ACC112 (cell line): ENCODE data around the gene FLII.

Experiments
- H2AFZ ChIP-seq: fragments of 200-600 bp; sonication (generic); one replicate; pipeline ENCODE4 v1.6.0; 2017; ENCODE audit warnings: antibody characterized with exemption, low read length; ENCODE audit not compliant: unreplicated experiment
- H3K27ac ChIP-seq: fragments of 200-600 bp; sonication (generic); 2 replicates; pipeline ENCODE4 v1.5.1; 2014; ENCODE audit warnings: low read depth, mild to moderate bottlenecking, antibody characterized with exemption, low read length, moderate library complexity
- H3K27me3 ChIP-seq: fragments of 200-600 bp; sonication (generic); 2 replicates; pipeline ENCODE4 v1.6.1; 2014; ENCODE audit warnings: mild to moderate bottlenecking, antibody characterized with exemption, low read length, moderate library complexity, mixed read lengths; ENCODE audit not compliant: insufficient read depth
- H3K36me3 ChIP-seq: fragments of 200-600 bp; sonication (generic); 2 replicates; pipeline ENCODE4 v1.6.1; 2016; ENCODE audit warnings: mild to moderate bottlenecking, antibody characterized with exemption, low read length, moderate library complexity, mixed read lengths; ENCODE audit not compliant: insufficient read depth
- H3K4me1 ChIP-seq: fragments of 200-600 bp; sonication (generic); one replicate; pipeline ENCODE4 v1.6.1; 2016; ENCODE audit warnings: low read length, mixed read lengths; ENCODE audit not compliant: insufficient read depth, unreplicated experiment, control insufficient read depth
- H3K4me3 ChIP-seq: fragments of 200-600 bp; sonication (generic); 2 replicates; pipeline ENCODE4 v1.5.1; 2014; ENCODE audit warnings: mild to moderate bottlenecking, low read depth, low read length
- H3K79me2 ChIP-seq: fragments of 200-600 bp; sonication (generic); one replicate; pipeline ENCODE4 v1.6.0; 2016; ENCODE audit warnings: low read length; ENCODE audit not compliant: control insufficient read depth, unreplicated experiment, insufficient read depth

Gene FLII

GRCh38 chr17:18229771-18230170 lies 28.8 kb downstream of the FLII start:
- Histone ChIP-seq H2AFZ (no peak overlapping the region), H3K27me3 (no peaks in the 10 kb centered on the region), H3K79me2 (peaks cover 42% of the 10 kb centered on the region), H3K27ac (no peak overlapping the region), H3K36me3 (no peaks in the 10 kb centered on the region), H3K4me3 (no peak overlapping the region), H3K4me1 (peaks cover 10% of the 10 kb centered on the region)

DNA sequence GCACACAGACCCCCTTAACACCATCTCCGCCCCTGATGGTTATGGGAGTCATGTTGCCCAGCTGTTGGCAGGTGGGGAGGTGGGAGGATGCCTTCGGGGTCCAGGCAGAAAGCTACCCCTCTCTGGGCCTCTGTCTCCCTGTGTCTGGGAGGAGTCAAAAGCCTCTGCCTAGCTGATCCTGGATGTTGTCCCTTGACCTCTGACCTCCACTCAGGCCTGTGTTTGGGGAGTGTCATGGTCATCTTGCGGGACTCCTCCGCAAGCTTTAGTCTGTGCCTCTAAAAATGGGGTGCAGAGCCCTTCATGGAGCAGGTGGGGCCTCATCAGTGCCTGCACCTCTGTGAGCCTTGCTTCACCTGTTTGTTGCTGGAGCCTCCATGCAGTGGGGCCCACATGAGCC lies 29.3 kb downstream of the FLII start:
- H3K27me3 ChIP-seq = no peaks in the 10 kb centered on the region
- no peaks in the 10 kb centered on the region for H3K36me3 ChIP-seq
- H3K27ac ChIP-seq = no peak overlapping the region
- H3K79me2 ChIP-seq = peaks cover 42% of the 10 kb centered on the region
- no peak overlapping the region for H3K4me3 ChIP-seq
- H3K4me1 ChIP-seq = peaks cover 15% of the 10 kb centered on the region
- H2AFZ ChIP-seq = no peak overlapping the region

- H3K79me2 ChIP-seq = peaks cover 42% of the 10 kb centered on the region
- H3K4me3 ChIP-seq = no peak overlapping the region
These were observed 30.3 kb downstream of the FLII start for GRCh38 chr17:18228176-18228682.

GRCh38 chr17:18227635-18228034 lies 30.9 kb downstream of the FLII start:
- Histone ChIP-seq H3K4me1 (peaks cover 19% of the 10 kb centered on the region), H2AFZ (no peak overlapping the region), H3K27ac (no peak overlapping the region), H3K27me3 (no peaks in the 10 kb centered on the region), H3K36me3 (no peaks in the 10 kb centered on the region), H3K4me3 (no peak overlapping the region; the same call in 1 of the 2 replicates), H3K79me2 (peaks cover 42% of the 10 kb centered on the region)

More at GRCh38 chr17:18228176-18228682, 30.3 kb downstream of the FLII start:
- H3K27ac ChIP-seq = no peak overlapping the region
- H3K27me3 ChIP-seq = no peaks in the 10 kb centered on the region
- no peaks in the 10 kb centered on the region for H3K36me3 ChIP-seq
- H2AFZ ChIP-seq = no peak overlapping the region
- H3K4me1 ChIP-seq = peaks cover 19% of the 10 kb centered on the region

- peaks cover 22% of the 10 kb centered on the region for H3K4me1 ChIP-seq
- no peaks in the 10 kb centered on the region for H3K36me3 ChIP-seq
- H3K27ac ChIP-seq = no peak overlapping the region
- no peaks in the 10 kb centered on the region for H3K27me3 ChIP-seq
- H2AFZ ChIP-seq = peak overlapping the region; percentile 90
- H3K79me2 ChIP-seq = peaks cover 42% of the 10 kb centered on the region
- peak overlapping the region; percentile 79 for H3K4me3 ChIP-seq
These were observed 32.1 kb downstream of the FLII start for GRCh38 chr17:18226284-18226945.

GRCh38 chr17:18225642-18226283 lies 32.8 kb downstream of the FLII start:
- Histone ChIP-seq H2AFZ (peak overlapping the region; percentile 90), H3K79me2 (peaks cover 42% of the 10 kb centered on the region), H3K27ac (no peak overlapping the region), H3K36me3 (no peaks in the 10 kb centered on the region), H3K4me1 (peaks cover 29% of the 10 kb centered on the region), H3K4me3 (peak overlapping the region; percentile 79), H3K27me3 (no peaks in the 10 kb centered on the region)

DNA sequence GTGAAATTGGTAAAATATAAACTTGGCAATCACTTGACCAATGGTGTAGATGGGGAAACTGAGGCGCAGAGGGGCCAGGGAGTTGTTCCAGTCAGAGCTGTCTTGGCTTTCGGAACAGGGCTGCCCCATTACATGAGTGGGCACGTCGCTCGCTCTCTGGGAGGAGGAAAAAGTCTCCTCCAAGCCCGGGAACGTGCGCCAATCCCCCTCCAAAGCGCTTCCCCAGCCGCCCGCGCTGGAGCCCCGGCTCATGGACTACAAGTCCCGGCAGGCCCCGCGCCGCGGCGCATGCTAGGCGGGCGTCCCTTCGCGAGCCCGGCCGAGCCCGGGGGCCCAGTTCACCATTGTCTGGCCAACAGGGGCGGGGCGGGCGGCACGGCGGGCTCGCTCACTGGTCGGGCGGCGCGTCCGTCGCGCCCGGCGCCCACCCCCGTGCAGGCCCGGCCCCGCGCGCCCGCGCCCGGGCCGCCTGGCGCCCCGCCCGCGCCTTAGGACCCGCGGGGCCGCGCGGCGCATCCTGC lies 33.4 kb downstream of the FLII start, which contains the start of gene LLGL1:
Gene LLGL1, plus strand, starts transcription at position 515 of the 521 bp plus-strand sequence. CDS start 48 bp downstream, outside the sequence.
- H3K4me1 ChIP-seq = peaks cover 34% of the 10 kb centered on the region
- H3K36me3 ChIP-seq = no peaks in the 10 kb centered on the region
- H2AFZ ChIP-seq = peak within 1 kb of the TSS; percentile 90
- H3K27ac ChIP-seq = peak within 1 kb of the TSS; percentile 68
- peaks cover 42% of the 10 kb centered on the region for H3K79me2 ChIP-seq
- H3K27me3 ChIP-seq = no peaks in the 10 kb centered on the region
- H3K4me3 ChIP-seq = peak within 1 kb of the TSS; percentile 79

DNA sequence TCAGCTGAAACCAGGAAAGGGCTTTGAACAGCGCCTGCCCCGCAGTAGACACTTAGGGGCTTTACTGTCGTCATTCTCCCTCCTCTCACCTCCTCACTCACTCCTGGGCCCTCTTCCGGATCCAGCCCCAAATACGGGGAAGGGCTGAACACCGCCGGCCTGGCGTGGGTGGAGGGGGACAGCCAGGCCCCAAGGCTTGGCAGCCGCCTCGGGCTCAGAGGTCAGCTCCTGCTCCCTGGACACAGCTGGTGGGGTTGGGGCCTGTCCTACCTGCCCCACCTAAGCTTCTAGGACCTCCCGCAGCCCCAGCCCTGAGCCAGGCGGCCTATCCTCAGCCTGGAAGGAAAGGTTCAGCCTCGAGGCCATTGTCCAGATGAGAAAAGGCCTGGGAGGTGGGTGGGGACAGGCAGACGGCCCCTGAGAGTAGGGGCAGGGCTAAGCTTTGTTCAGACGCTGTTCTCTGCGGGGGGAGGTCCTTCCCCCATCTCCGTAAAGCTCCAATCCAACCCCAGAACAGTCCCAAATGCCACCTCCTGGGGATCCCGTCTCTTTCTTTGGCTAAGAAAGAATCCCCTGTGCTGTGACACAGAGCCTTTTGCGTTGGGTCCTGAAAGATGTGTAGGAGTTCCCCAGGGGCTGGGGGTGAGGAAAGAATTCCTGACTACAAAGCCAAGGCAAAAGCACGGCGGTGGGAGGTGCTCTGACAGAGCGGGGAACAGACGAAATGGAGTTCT lies 34.0 kb downstream of the FLII start:
- Histone ChIP-seq H3K4me1 (peaks cover 35% of the 10 kb centered on the region), H3K27ac (peak overlapping the region; percentile 68), H2AFZ (peak overlapping the region; percentile 72), H3K27me3 (no peaks in the 10 kb centered on the region), H3K4me3 (peak overlapping the region; percentile 48), H3K79me2 (peaks cover 37% of the 10 kb centered on the region), H3K36me3 (no peaks in the 10 kb centered on the region)

DNA sequence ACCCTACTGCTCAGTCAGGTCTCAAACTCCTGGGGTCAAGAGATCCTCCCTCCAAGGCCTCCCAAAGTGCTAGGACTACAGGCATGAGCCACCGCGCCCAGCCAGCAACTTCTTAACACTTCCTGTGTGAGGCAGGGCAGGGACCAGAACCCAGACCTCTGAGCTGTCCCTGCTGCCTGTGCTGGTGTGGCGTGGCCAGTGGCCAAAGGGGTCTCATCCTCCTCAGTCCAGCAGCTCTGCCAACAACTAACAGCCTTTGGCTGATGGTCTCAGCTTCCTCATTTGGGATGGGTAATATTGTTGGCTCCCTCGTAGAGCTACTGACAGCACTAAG lies 34.5 kb downstream of the FLII start:
- peak overlapping the region; percentile 72 for H2AFZ ChIP-seq
- no peak overlapping the region for H3K4me3 ChIP-seq

DNA sequence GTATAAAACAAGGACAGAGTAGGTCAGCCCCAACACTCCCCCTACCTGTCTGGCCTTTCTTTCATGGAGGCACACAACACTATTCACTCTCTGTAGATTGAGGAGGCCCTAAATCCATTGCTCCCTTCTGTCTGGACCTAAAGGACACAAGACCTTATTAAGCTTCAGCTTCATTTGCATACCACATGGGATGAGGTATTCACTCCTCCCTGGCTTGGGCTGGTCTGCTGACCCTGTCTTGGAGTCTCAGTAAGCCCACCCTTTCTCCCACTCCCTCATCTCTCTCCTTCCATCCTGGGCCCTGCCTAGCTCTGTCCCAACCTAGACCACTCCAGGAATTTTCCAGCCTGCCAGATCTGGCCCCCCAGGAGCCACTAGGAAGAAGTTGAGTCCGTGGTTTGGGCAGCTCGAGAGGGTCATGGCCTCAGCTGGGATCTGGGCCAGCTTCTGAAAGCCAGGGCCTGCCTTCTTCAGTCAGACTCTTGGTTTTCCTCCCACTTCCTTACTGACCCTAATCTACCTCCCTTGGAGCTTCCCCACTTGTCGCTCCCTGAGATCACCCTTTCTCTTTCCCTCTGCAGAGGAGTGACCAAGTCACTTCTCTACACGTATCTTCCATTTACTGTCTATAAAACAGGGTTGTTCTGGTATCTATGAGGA lies 39.7 kb downstream of the FLII start:
- H3K4me3 ChIP-seq = no peak overlapping the region
- H2AFZ ChIP-seq = no peak overlapping the region
- H3K79me2 ChIP-seq = no peaks in the 10 kb centered on the region
- H3K4me1 ChIP-seq = peaks cover 28% of the 10 kb centered on the region
- no peak overlapping the region for H3K27ac ChIP-seq
- H3K36me3 ChIP-seq = no peaks in the 10 kb centered on the region
- no peaks in the 10 kb centered on the region for H3K27me3 ChIP-seq

More for the DNA sequence above, 34.5 kb downstream of the FLII start:
- no peaks in the 10 kb centered on the region for H3K36me3 ChIP-seq
- H3K79me2 ChIP-seq = peaks cover 32% of the 10 kb centered on the region
- H3K27ac ChIP-seq = peak overlapping the region; percentile 68
- H3K27me3 ChIP-seq = no peaks in the 10 kb centered on the region
- H3K4me1 ChIP-seq = peaks cover 39% of the 10 kb centered on the region
